ENCODE results near the gene GCKR.
"Not testable (repeated sequence)": the region's sequence is repeated elsewhere in the genome, so short reads cannot be mapped to it uniquely, and the experiment has no call there.

Gene GCKR

DNA sequence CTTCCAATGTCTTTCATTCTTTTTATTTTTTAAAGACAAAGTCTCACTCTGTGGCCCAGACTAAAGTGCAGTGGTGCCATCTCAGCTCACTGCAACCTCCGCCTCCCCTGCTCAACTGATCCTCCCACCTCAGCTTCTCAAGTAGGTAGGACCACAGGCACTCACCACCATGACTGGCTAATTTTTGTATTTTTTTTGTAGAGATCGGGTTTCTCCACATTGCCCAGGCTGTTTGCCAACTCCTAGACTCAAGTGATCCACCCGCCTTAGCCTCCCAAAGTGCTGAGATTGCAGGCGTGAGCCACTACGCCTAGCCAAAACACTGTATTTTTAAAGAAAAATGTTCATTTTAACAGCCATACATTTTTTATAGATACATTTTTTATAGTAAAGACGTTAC lies 12.7 kb downstream of the GCKR start:
- DNase-seq: no peak

GRCh38 chr2:27518113-27518781 lies 21.6 kb downstream of the GCKR start:
- DNase-seq: no peak

DNA sequence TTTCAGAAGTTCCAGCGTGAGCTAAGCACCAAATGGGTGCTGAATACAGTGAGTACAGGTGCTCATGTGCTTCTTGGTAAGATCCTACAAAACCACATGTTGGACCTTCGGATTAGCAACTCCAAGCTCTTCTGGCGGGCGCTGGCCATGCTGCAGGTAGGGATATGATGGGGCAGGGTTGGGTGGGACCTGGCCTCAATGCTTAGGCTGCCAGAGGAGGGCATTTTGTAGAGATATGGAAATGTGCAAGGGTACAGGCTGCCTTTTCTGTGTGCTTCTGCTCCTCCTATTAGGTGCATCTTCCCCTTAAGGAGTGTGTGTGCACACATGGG lies 22.1 kb downstream of the GCKR start:
- no peak for DNase-seq

DNA sequence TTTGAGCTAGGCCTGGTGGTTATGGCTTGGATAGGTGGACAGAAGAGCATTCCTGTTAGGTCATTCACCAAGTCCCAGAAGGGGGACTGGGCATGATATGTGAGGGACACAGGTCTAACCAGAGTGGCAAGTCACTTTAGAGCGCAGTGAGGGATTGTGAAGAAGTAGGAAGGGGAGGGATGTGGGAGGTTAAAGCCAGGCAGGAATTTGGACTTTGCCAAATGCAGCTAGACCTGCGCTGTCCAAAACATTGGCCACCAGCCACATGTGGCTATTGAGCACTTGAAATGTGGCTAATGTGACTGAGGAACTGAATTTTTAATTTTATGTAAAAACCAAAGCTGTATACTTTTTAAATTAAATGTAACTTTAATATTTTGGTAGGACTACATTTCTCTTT lies 23.7 kb downstream of the GCKR start:
- DNase-seq: no peak

GRCh38 chr2:27522400-27522945 lies 25.8 kb downstream of the GCKR start:
- no peak for DNase-seq

DNA sequence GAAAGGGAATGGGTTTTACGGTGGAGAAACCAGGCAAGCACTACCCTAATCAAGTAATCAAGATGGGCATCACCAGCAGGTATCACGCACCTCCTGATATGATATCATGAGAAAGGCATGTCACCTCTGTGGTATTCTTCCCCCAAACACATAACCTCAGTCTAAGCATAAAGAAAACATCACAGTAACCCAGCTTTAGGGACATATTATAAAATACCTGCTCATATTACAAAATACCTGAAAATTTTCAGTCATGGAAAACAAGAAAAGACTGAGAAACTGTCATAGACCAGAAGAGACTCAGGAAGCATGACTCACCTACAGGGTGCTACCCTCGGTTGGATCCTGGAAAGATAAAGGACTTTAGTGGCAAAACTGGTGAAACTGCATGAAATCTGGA lies 30.5 kb downstream of the GCKR start:
- no peak for DNase-seq

DNA sequence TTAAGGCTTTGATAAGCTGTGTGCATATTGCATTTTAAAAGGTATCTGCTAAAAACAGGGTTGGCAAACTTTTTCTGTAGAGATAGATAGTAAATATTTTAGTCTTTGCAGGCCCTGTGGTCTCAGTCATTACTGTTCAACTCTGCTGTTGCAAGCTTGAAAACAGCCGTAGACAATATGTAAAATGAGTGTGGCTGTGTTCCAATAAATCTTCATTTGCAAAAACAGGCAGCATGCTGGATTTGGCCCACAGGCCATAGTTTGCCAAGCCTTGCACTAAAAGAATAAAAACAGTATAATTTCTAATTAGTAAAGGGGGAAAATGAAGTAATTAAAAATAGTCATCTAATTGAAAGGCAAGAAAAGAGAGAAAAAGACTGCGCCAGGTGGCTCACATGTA lies 35.3 kb downstream of the GCKR start:
- no peak for DNase-seq

DNA sequence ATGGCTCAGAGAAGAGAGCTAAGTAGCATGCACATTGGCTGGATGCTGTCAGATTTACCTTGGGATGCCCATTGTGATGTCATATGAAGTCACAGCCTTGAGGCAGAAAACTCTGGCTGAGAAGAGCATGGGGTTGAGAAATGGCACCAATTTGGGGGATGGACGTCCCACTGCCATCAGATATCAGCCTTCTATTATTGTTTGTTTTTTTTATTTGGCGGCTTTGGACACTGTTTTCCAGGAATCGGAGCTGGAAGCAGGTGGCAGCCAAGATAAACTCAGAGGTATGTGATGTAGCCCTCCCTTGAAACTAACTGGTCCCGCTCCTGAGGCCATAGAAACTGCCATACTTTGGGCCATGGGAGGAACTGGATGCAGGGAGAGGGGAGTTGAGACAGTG lies 40.6 kb downstream of the GCKR start:
- DNase-seq: no peak

DNA sequence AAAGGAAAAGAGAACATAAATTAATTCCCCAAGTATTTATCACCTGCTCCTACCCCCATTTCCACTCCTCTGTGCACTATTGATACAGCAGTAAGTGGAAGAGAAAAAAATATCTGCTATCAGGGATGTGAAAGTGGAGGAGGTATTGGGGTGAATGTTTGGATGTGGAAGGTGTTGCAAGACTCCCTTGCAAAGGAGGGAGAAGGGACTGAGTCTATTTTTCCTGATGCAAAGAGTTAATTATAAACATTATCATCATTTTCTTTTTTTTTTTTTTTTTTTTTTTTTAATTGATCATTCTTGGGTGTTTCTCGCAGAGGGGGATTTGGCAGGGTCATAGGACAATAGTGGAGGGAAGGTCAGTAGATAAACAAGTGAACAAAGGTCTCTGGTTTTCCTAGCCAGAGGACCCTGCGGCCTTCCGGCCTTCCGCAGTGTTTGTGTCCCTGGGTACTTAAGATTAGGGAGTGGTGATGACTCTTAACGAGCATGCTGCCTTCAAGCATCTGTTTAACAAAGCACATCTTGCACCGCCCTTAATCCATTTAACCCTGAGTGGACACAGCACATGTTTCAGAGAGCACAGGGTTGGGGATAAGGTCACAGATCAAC lies 42.3 kb downstream of the GCKR start:
- DNase-seq: not testable (repeated sequence)

- not testable (repeated sequence) for DNase-seq
Observed at GRCh38 chr2:27539649-27540048, 43.0 kb downstream of the GCKR start.

- no peak for DNase-seq
Observed at GRCh38 chr2:27544143-27544821, 47.6 kb downstream of the GCKR start.

DNA sequence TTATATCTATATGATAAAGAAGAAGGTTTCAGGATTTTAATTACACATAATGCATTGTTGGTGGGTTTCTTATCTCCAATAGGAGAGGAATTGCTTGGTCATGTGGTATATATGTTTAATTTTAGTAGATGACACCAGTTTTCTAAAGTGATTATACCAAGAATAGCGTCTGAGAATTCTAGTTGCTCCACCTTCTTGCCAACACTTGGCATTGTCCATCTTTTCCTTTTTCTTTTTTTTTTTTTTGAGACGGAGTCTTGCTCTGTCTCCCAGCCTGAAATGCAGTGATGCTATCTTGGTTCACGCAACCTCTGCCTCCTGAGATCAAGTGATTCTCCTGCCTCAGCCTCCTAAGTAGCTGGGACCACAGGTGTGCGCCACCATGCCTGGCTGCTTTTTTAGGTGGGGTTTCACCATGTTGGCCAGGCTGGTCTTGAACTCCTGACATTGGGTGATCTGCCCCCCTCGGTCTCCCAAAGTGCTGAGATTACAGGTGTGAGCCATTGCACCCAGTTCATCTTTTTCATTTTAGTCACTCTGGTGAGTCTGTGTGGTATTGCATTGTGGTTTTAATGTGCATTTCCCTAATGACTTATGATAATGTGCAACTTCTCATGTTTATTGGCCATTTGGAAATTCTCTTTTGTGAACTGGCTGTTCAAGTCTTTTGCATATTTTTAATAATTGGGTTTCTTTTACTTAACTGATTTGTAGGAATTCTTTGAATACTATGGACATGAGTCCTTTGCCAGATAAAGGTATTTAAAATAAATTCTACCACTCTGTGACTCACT lies 48.9 kb downstream of the GCKR start:
- no peak for DNase-seq

- DNase-seq: no peak
Observed at GRCh38 chr2:27549303-27549702, 52.7 kb downstream of the GCKR start.

- no peak for DNase-seq
Observed at GRCh38 chr2:27551514-27551913, 54.9 kb downstream of the GCKR start.

- no peak for DNase-seq
Observed at GRCh38 chr2:27552941-27553340, 56.3 kb downstream of the GCKR start.

DNA sequence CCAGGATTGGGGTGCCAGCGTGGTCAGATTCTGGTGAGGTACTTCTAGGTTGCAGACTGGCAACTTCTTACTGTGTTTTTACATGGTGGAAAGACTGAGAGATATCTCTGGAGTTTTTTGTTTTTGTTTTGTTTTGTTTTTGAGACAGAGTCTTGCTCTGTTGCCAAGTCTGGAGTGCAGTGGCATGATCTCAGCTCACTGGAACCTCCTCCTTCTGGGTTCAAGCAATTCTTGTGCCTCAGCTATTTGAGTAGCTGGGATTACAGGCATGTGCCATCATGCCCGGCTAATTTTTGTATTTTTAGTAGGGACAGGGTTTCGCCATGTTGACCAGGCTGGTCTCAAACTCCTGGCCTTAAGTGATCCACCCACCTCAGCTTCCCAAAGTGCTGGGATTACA lies 57.8 kb downstream of the GCKR start:
- DNase-seq: not testable (repeated sequence)

GRCh38 chr2:27559228-27559627 lies 62.6 kb downstream of the GCKR start:
- no peak for DNase-seq

DNA sequence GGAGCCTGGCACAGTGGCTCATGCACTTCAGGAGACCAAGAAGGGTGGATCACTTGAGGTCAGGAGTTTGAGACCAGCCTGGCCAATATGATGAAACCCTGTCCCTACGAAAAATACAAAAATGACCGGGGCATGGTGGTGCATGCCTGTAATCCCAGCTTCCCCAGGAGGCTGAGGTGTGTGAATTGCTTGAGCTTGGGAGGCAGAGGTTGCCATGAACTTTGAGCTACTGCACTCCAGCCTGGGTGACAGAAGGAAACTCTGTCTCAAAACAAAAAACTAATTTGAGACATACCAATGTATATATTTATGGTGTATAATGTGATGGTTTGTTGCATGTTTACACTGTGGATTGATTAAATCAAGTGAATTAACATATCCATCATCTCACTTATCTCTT lies 64.4 kb downstream of the GCKR start:
- no peak for DNase-seq

DNA sequence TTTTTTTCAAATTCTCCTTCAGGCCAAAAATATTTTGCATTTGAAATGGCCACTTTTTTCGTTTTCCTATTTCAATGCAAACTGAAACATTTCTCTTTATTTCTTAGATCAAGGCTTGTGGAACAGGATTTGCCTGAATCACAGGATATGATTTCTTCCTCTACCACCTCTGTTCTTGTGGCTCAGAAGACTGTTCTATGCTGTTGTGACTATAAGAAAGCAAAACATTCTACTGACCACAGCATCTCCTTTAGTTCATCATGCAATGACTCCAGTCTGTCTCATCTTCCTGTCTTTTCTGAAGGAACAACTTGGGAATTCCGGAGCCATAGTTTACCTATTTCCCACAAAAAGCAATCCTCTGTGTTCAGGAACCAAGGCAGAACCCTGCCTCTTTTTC lies 70.0 kb downstream of the GCKR start:
- DNase-seq: no peak

DNA sequence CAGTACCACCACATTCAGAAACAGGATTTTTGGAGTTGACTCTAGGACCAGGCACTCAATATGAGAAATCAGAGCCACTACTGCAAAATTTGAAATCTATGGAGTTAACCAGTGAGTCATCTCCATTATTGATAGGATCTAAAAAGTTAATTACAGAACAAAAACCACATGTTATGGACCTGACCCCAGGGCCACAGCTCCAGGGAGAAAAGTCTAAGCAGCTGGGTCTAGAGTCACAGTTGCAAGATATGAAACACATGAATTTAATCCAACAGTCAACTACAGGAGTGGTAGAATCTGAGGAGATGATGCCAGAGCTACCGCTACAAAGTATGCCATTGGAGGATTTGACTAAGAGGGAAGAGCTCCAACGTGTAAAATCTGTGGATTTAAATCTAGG lies 72.8 kb downstream of the GCKR start:
- no peak for DNase-seq

DNA sequence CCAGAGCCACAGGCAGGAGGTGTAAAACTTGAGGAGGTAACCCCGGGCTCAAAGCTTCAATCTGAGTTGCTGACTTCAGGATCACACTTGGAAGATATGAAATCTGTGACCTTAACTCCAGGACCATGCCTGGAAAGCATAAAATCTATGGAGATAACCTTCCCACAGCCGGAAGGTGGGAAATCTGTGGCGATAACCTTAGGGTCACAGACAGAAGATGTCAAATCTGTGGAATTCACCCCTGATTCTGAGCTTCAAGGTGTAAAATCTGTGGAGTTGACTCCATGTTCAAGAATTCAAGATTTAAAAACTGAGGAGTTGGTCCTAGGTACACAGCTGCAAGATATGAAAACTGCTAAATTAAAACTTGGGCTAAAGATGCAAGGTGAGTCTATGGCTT lies 74.6 kb downstream of the GCKR start:
- no peak for DNase-seq

GRCh38 chr2:27571681-27572080 lies 75.0 kb downstream of the GCKR start:
- no peak for DNase-seq

GRCh38 chr2:27572439-27572838 lies 75.8 kb downstream of the GCKR start:
- DNase-seq: no peak

All from T1000 (cell line).